Activated T-helper 2 cell treated with anti-CD3 and anti-CD28 coated beads, Interferon-gamma antibody, Interleukin-2, Interleukin-4, amounts not matched to agents 10 μg/mL and 5 μg/mL and 100 μg/mL, durations not matched to agents 14 hours and 24 hours and 36 hours (primary cell): ENCODE results near the gene B4GALT1. TPM values are rescaled to one million over a fixed set of nuclear protein-coding genes. Genes with fewer than 3 reads are reported as not detected.
"Not testable (repeated sequence)": the region's sequence is repeated elsewhere in the genome, so short reads cannot be mapped to it uniquely, and the experiment has no call there.

ENCODE experiments used
- DNase-seq: peaks from one replicate; pipeline ENCODE4 v3.0.0; 2021; ENCODE audit warnings: low spot score
- H3K27ac Mint-ChIP-seq: one replicate; pipeline ENCODE4 v1.8.0; 2021; ENCODE audit warnings: mixed read lengths
- H3K27me3 Mint-ChIP-seq: one replicate; pipeline ENCODE4 v1.8.0; 2021; ENCODE audit warnings: low read depth, mixed read lengths
- H3K36me3 Mint-ChIP-seq: one replicate; pipeline ENCODE4 v1.8.0; 2021; ENCODE audit warnings: low read depth, mixed read lengths
- H3K4me1 Mint-ChIP-seq: one replicate; pipeline ENCODE4 v1.8.0; 2021; ENCODE audit warnings: low read depth, mixed read lengths
- H3K4me3 Mint-ChIP-seq: one replicate; pipeline ENCODE4 v1.8.0; 2021; ENCODE audit warnings: low read depth, mild to moderate bottlenecking, moderate library complexity, mixed read lengths
- H3K9me3 Mint-ChIP-seq: one replicate; pipeline ENCODE4 v1.8.0; 2021; ENCODE audit warnings: mixed read lengths
- intact Hi-C: fragments of 100-400 bp; cut with micrococcal nuclease; formaldehyde crosslinking; loops from one replicate; pipeline ENCODE4 v1.15.1; 2023
- total RNA-seq: library from RNA; stranded (reverse); gene quantifications from 2 replicates; pipeline ENCODE4 v1.2.3, GENCODE V29; 2022

B4GALT1 gene
- total RNA-seq, 1 donor from 2014 or later, result 60.6 TPM

- Mint-ChIP-seq H3K27me3 (peaks cover 11% of the 10 kb centered on the region), H3K9me3 (no peaks in the 10 kb centered on the region), H3K36me3 (no peaks in the 10 kb centered on the region), H3K4me3 (no peak overlapping the region), H3K27ac (no peak overlapping the region), H3K4me1 (peaks cover 6% of the 10 kb centered on the region)
- intact Hi-C loops, result no loop called here
- DNase-seq, result no peak
Measured at GRCh38 chr9:33177086-33177485, 9.9 kb upstream of the B4GALT1 start.

GRCh38 chr9:33175649-33176325 is 8.7 kb upstream of the B4GALT1 start:
- peaks cover 11% of the 10 kb centered on the region for H3K4me1 Mint-ChIP-seq
- H3K9me3 Mint-ChIP-seq, result no peaks in the 10 kb centered on the region
- H3K27me3 Mint-ChIP-seq, result peaks cover 8% of the 10 kb centered on the region
- H3K36me3 Mint-ChIP-seq, result no peaks in the 10 kb centered on the region
- H3K27ac Mint-ChIP-seq, result no peak overlapping the region
- intact Hi-C loops, result no loop called here
- DNase-seq, result no peak
- H3K4me3 Mint-ChIP-seq, result no peak overlapping the region

- H3K27ac Mint-ChIP-seq, result no peak overlapping the region
- no peak overlapping the region for H3K4me3 Mint-ChIP-seq
- peaks cover 31% of the 10 kb centered on the region for H3K4me1 Mint-ChIP-seq
- intact Hi-C loops, result no loop called here
- H3K27me3 Mint-ChIP-seq, result no peaks in the 10 kb centered on the region
- H3K36me3 Mint-ChIP-seq, result no peaks in the 10 kb centered on the region
- no peak for DNase-seq
- H3K9me3 Mint-ChIP-seq, result no peaks in the 10 kb centered on the region
Measured at GRCh38 chr9:33172256-33173238, 5.4 kb upstream of the B4GALT1 start.

DNA sequence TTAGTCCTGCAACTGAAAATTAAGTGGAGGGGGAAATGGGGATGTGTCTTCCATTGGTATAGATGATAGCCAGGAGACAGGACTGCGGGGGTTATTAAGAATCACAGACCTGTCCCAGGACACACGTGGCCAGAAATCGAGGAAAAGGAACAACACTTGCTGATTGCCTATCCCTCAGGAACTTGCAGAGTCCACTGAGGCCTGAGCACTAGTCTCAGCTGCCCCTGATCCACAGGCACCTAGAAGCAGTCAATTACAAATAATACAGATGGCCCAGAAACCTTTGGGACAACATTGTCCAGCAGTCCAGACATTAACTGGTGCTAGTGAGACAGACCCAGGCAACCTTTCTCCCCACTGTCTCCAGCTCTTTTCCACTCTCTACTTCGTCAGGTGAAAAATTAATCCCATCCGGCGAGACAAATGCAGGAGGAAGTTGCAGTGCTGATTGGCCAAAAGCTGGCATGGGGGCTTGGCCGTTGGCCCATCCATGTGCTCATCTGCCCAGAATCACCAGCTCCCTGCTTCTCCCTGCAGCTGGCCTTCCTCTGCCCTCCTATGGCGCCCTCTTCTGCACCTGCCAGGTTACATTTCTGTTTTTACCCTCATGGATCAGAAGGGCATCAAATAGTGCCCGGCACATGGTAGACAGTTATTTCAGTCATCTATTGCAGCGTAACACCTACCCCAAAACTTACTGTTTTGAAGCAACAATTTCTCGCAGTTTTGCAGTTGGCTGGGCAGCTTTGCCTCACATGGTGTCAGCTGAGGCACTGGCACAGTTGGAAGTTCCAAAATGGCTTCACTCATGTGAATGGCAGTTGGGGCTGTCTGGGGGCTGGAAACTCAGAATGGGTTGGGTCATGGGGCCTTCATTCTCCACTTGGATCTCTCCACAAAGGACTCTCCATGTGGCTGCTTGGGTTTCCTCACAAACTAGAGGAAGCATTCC is 3.6 kb upstream of the B4GALT1 start:
- no peaks in the 10 kb centered on the region for H3K27me3 Mint-ChIP-seq
- H3K36me3 Mint-ChIP-seq, result peaks cover 4% of the 10 kb centered on the region
- intact Hi-C loops, result loop anchor here (1.0 kb wide), 1 partner anchor 89 kb away; no protein-coding TSS in a partner anchor
- H3K27ac Mint-ChIP-seq, result peak overlapping the region; percentile 57
- H3K9me3 Mint-ChIP-seq, result no peaks in the 10 kb centered on the region
- H3K4me3 Mint-ChIP-seq, result no peak overlapping the region
- peaks cover 31% of the 10 kb centered on the region for H3K4me1 Mint-ChIP-seq
- peak; percentile 30 for DNase-seq

GRCh38 chr9:33168941-33169544 is 1.9 kb upstream of the B4GALT1 start:
- Mint-ChIP-seq H3K9me3 (no peaks in the 10 kb centered on the region), H3K36me3 (peaks cover 18% of the 10 kb centered on the region), H3K27ac (peak overlapping the region; percentile 96), H3K4me3 (peak overlapping the region; percentile 88), H3K4me1 (peaks cover 42% of the 10 kb centered on the region), H3K27me3 (no peaks in the 10 kb centered on the region)
- DNase-seq, result no peak
- intact Hi-C loops, result loop anchor here (5.0 to 10.0 kb wide), 3 partner anchors 33 to 784 kb away; partner anchors contain the start of gene ACO1

GRCh38 chr9:33167972-33168461 is 881 bp upstream of the B4GALT1 start:
- Mint-ChIP-seq H3K36me3 (peaks cover 18% of the 10 kb centered on the region), H3K4me3 (peak overlapping the region; percentile 88), H3K9me3 (no peaks in the 10 kb centered on the region), H3K27me3 (no peaks in the 10 kb centered on the region), H3K27ac (peak overlapping the region; percentile 96), H3K4me1 (peaks cover 52% of the 10 kb centered on the region)
- intact Hi-C loops, result loop anchor here (1.0 to 10.0 kb wide), 9 partner anchors 9 to 783 kb away; partner anchors contain the start of genes ACO1, APTX, BAG1 and SMU1
- no peak for DNase-seq

- no peaks in the 10 kb centered on the region for H3K9me3 Mint-ChIP-seq
- no peak for DNase-seq
Measured at GRCh38 chr9:33166231-33167083, 679 bp downstream of the B4GALT1 start.

DNA sequence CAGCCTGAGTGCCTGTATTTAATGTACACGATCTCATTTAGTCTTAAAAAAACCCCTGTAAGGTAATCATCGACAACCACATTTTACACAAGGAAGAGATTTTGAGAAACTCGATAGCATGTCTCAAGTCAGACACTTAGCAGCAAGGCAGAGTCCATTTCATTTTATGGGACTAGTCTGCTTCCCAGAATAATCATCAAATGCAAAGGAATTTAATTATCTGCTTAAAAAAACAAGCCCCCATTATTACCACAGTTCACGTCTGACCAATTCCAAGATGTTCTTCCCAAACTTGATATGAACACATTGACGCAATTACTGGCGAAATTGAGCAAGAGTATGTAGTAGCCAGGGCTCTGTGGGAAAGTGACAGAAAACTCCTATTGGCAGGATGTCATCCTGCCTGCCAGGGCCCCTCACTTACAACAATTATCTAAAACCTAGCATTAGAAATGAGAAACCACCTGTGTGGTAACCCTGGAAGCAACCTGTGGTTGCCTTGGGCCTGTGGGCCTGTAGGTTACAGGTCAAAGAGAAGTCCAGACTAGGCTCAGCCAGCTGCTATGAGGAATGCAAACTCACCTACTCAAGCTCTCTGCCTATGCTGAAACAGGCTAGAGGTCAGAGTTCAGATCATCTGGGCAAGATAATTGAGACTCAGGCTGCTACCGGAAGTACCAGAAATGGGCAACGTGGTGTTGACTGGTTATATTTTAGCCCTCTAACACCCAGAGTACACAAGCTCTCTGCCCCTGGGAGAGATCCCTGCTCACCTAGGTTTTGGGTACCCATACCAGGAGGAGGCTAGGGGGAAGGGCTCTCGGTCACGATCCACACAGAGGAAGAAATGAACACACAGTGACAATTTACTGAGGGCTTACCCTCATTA is 1.6 kb downstream of the B4GALT1 start:
- intact Hi-C loops, result loop anchor here (2.0 to 10.0 kb wide), 4 partner anchors 35 to 781 kb away; partner anchors contain the start of gene ACO1
- Mint-ChIP-seq H3K27me3 (no peaks in the 10 kb centered on the region), H3K27ac (peak overlapping the region; percentile 92), H3K36me3 (peaks cover 18% of the 10 kb centered on the region), H3K4me1 (peaks cover 65% of the 10 kb centered on the region), H3K9me3 (no peaks in the 10 kb centered on the region), H3K4me3 (peak overlapping the region; percentile 94)
- peak; percentile 49 for DNase-seq

More at GRCh38 chr9:33166231-33167083, 679 bp downstream of the B4GALT1 start:
- H3K4me3 Mint-ChIP-seq, result peak overlapping the region; percentile 94
- H3K27me3 Mint-ChIP-seq, result no peaks in the 10 kb centered on the region
- H3K27ac Mint-ChIP-seq, result peak overlapping the region; percentile 92
- peaks cover 61% of the 10 kb centered on the region for H3K4me1 Mint-ChIP-seq
- peaks cover 18% of the 10 kb centered on the region for H3K36me3 Mint-ChIP-seq
- intact Hi-C loops, result loop anchor here (1.0 to 10.0 kb wide), 9 partner anchors 7 to 782 kb away; partner anchors contain the start of genes ACO1, APTX, BAG1 and SMU1

GRCh38 chr9:33164921-33165262 is 2.2 kb downstream of the B4GALT1 start:
- not testable (repeated sequence) for DNase-seq, H3K9me3 Mint-ChIP-seq, H3K27me3 Mint-ChIP-seq
- Mint-ChIP-seq H3K36me3 (peaks cover 18% of the 10 kb centered on the region), H3K27ac (peak overlapping the region; percentile 92), H3K4me3 (peak overlapping the region; percentile 94), H3K4me1 (peaks cover 66% of the 10 kb centered on the region)
- intact Hi-C loops, result loop anchor here (5.0 to 10.0 kb wide), 3 partner anchors 37 to 780 kb away; partner anchors contain the start of gene ACO1

- H3K9me3 Mint-ChIP-seq, result no peaks in the 10 kb centered on the region
- H3K36me3 Mint-ChIP-seq, result peaks cover 18% of the 10 kb centered on the region
- peak overlapping the region; percentile 70 for H3K27ac Mint-ChIP-seq
- DNase-seq, result no peak
- peak overlapping the region; percentile 79 for H3K4me3 Mint-ChIP-seq
- peaks cover 72% of the 10 kb centered on the region for H3K4me1 Mint-ChIP-seq
- intact Hi-C loops, result loop anchor here (10.0 kb wide), 1 partner anchor 779 kb away; the partner anchor contains the start of gene ACO1
- no peaks in the 10 kb centered on the region for H3K27me3 Mint-ChIP-seq
Measured at GRCh38 chr9:33164138-33164809, 2.9 kb downstream of the B4GALT1 start.
